Mucosa of descending colon (tissue), 3 donors: ENCODE data around the gene LINGO1. TPM values are rescaled to one million over a fixed set of nuclear protein-coding genes. Genes with fewer than 3 reads are reported as not detected.

Source experiments
- ATAC-seq: fragments of 200-7000 bp; cut with Tn5 transposase; one replicate; pipeline ENCODE4 v1.9.1; 2020; ENCODE audit warnings: mild to moderate bottlenecking, moderate library complexity
- DNase-seq, 3 donors: peaks; one replicate each; pipeline ENCODE4 v3.0.0-alpha.2; 2020
- H3K36me3 ChIP-seq: fragments of 200-600 bp; one replicate; pipeline ENCODE4 v1.8.0; 2021; ENCODE audit warnings: low read depth, mild to moderate bottlenecking
- H3K4me1 ChIP-seq: fragments of 200-600 bp; one replicate; pipeline ENCODE4 v1.8.0; 2021; ENCODE audit warnings: low read depth, mild to moderate bottlenecking
- H3K4me3 ChIP-seq: fragments of 200-600 bp; one replicate; pipeline ENCODE4 v1.8.0; 2021; ENCODE audit warnings: mild to moderate bottlenecking
- H3K9me3 ChIP-seq: fragments of 200-600 bp; one replicate; pipeline ENCODE4 v1.8.0; 2021; ENCODE audit warnings: mild to moderate bottlenecking
- intact Hi-C, 2 donors: fragments of 100-400 bp; cut with DNase I in 1 of 2; cut with micrococcal nuclease in 1 of 2; formaldehyde crosslinking; loops; one replicate each; pipeline versions ENCODE4 v1.11.0 to v1.11.1; 2022; cut with DNase I, micrococcal nuclease
- total RNA-seq, 3 donors: library from RNA; stranded (reverse); fragmentation: NEBNext Ultra II Directional in 2 of 3; extraction: Animal tissue kit (Norgen Biotek cat#: 25700) in 2 of 3; gene quantifications; one replicate each; pipeline versions ENCODE4 v1.2.1 to v1.2.4, GENCODE V29; 2021 to 2023
- TF ChIP-seq, protein P1 (sequence below): fragments of 200-600 bp; IDR thresholded peaks from one replicate; pipeline ENCODE4 v1.8.0; 2022; ENCODE audit warnings: antibody characterized with exemption, mild to moderate bottlenecking
- donor health status: DM: no; HTN: no; CAD: no; lungs with moderate emphysema.
- donor health status: DM: no; HTN: no; CAD: no.
- donor health status: DM: no; HTN: yes; CAD: no.

LINGO1 gene
- total RNA-seq, 3 donors from 2014 or later = 1.8 to 2.6 (median 1.9) TPM

DNA sequence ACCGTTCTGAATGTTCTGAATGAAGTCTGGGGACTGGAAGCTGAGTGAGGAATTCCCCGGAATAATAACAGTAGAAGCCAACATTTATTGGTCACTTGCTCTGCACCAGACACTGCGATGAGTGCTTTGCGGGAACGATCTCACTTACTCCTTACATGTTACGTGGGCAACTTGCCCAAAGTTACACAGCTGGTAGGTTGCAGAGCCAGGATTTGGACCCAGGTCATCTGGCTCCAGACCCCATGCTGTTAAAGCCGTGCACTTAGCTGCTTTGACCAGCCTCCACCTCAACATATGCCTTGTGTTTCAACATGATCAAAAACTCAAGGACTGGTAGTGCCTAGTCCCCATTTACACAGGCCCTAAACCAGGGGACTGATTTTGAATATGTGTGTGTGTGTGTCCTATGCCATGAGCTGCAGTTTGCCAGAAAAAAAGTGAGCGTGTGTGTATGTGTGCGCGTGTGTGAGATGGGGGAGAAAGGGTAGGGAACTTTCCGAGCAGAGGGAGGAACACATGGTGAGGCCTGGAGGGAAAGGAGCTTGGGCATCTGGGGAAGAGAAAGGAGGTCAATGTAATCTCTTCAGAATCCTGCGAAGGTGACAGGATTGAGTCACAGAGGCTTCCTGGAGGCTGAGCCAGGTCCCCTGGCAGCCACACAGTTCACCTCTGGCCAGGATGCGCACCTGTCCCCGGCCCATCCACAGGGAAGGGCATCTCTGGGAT, 28.9 kb downstream of the LINGO1 start:
- peaks cover 29% of the 10 kb centered on the region for H3K4me1 ChIP-seq
- H3K36me3 ChIP-seq = no peaks in the 10 kb centered on the region
- H3K9me3 ChIP-seq = no peaks in the 10 kb centered on the region
- DNase-seq (peak in 1 of 3 donors; percentile 10), ATAC-seq (no peak)
- TF ChIP-seq, protein P1, sequence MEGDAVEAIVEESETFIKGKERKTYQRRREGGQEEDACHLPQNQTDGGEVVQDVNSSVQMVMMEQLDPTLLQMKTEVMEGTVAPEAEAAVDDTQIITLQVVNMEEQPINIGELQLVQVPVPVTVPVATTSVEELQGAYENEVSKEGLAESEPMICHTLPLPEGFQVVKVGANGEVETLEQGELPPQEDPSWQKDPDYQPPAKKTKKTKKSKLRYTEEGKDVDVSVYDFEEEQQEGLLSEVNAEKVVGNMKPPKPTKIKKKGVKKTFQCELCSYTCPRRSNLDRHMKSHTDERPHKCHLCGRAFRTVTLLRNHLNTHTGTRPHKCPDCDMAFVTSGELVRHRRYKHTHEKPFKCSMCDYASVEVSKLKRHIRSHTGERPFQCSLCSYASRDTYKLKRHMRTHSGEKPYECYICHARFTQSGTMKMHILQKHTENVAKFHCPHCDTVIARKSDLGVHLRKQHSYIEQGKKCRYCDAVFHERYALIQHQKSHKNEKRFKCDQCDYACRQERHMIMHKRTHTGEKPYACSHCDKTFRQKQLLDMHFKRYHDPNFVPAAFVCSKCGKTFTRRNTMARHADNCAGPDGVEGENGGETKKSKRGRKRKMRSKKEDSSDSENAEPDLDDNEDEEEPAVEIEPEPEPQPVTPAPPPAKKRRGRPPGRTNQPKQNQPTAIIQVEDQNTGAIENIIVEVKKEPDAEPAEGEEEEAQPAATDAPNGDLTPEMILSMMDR = no peak
- intact Hi-C loops = no loop called here
- H3K4me3 ChIP-seq = no peak overlapping the region

DNA sequence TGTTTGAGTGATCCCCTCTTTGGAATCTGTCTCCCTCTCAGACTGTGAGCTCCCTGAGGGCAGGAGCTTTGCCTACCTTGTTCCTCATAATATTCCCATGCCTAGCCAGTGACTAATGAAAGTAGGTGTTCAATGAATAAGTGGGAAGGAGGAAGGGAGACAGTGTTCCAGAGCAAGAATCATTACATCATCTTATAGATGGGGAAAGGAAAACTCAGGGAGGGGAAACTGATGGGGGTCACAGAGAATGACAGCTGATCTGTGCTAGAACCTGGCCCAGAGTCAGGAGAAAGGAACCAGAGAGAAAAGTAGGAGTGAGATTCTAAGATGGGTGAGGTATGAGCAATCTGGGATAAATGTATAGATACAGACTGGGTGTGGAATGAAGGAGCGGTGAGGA, 29.9 kb downstream of the LINGO1 start:
- Histone ChIP-seq H3K4me1 (peaks cover 28% of the 10 kb centered on the region), H3K36me3 (no peaks in the 10 kb centered on the region), H3K9me3 (no peaks in the 10 kb centered on the region), H3K4me3 (no peak overlapping the region)
- no peak for DNase-seq
- intact Hi-C loops = no loop called here
- ATAC-seq = no peak
- TF ChIP-seq, protein P1 = no peak

DNA sequence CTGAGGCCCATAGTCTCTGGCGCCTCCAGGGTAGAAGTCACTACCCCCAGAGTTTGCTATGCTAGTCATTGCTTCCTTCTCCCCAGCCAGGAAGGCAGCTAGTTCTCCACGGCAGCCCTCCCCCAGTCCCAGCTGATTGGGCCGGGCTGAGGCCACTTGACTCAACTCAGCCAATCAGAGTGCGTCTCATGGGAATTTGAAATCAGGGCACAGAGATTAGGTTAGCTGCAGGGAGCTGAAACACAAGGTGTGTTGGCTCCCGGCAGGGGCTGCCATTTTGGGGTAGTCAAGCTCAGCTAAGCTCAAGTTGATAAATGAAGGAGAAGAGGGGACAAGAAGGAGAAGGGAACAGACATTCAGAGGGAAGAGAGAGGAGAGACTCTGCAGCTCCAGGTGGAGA, 32.8 kb downstream of the LINGO1 start:
- TF ChIP-seq, protein P1 = no peak
- no peaks in the 10 kb centered on the region for H3K36me3 ChIP-seq
- DNase-seq (peak in 1 of 3 donors; percentile 43), ATAC-seq (peak; percentile 60)
- H3K4me3 ChIP-seq = no peak overlapping the region
- intact Hi-C loops = no loop called here
- peaks cover 1% of the 10 kb centered on the region for H3K4me1 ChIP-seq
- H3K9me3 ChIP-seq = no peaks in the 10 kb centered on the region

DNA sequence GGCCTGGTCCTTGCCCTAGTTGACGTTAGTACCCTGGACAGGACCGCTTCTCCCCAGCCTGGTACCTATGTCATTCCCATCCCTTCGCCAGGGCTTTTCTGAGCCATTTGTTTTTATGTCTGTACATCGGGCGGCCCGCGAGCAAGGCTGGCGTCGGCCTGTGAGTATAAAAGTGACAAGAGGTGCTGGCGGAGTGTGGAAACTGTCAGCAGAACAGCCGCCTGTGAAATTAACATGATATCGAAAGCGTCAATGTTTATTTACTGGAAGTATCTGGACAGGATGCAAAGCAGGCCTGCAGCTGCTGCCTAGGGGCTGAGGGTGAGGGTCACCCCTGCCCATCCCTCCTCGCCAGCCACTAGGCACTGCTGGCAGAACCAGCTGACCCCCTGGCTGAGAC, 33.4 kb downstream of the LINGO1 start:
- H3K4me1 ChIP-seq = no peaks in the 10 kb centered on the region
- intact Hi-C loops = no loop called here
- no peak for DNase-seq
- no peak for ATAC-seq
- H3K4me3 ChIP-seq = no peak overlapping the region
- no peaks in the 10 kb centered on the region for H3K9me3 ChIP-seq
- H3K36me3 ChIP-seq = no peaks in the 10 kb centered on the region
- TF ChIP-seq, protein P1 = no peak

DNA sequence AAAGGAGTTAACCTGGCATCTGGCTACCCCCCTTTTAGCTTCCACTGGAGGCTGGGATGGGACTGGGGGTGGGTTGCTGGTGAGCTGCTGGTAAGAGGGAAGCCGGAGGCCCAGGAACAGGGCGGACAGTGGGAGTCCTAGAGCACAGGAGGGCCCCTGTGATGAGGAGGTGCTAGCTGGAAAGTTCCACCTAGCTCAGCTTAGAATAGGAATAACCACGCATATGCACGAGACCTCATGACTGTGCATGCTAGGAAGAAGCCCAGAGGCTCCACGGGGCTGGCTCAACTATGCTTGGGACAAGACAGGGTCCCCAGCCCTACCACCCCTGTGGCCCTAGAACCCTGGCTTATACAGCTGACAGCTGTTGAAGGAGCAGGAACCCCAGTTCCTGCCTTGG, 34.1 kb downstream of the LINGO1 start:
- no peaks in the 10 kb centered on the region for H3K36me3 ChIP-seq
- no peak overlapping the region for H3K4me3 ChIP-seq
- DNase-seq (no peak), ATAC-seq (no peak)
- TF ChIP-seq, protein P1 = no peak
- no peaks in the 10 kb centered on the region for H3K4me1 ChIP-seq
- H3K9me3 ChIP-seq = no peaks in the 10 kb centered on the region
- intact Hi-C loops = no loop called here
